ENCODE measurements around the gene CAMKK1.

CAMKK1 gene

DNA sequence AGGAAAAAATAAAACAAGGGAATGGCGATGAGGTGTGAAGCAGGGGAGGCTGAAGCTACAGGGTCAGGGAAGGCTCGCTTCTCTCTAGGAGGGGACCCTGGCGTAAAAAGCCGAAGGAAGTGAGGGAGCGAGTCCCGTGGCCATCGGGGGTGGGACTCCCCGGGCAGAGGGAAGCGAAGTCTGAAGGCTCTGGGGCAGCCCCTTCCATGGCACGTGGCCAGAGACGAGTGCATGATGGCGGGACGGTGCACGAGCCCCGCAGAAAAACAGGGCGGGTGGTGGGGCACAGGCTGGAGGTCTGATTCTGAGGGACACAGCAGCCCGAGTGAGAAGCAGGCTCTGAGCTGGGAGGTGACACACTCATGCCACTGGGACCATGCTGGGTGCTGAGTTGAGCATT is 25.7 kb downstream of the CAMKK1 start:
- TF ChIP-seq, protein P1, sequence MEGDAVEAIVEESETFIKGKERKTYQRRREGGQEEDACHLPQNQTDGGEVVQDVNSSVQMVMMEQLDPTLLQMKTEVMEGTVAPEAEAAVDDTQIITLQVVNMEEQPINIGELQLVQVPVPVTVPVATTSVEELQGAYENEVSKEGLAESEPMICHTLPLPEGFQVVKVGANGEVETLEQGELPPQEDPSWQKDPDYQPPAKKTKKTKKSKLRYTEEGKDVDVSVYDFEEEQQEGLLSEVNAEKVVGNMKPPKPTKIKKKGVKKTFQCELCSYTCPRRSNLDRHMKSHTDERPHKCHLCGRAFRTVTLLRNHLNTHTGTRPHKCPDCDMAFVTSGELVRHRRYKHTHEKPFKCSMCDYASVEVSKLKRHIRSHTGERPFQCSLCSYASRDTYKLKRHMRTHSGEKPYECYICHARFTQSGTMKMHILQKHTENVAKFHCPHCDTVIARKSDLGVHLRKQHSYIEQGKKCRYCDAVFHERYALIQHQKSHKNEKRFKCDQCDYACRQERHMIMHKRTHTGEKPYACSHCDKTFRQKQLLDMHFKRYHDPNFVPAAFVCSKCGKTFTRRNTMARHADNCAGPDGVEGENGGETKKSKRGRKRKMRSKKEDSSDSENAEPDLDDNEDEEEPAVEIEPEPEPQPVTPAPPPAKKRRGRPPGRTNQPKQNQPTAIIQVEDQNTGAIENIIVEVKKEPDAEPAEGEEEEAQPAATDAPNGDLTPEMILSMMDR (IDR thresholded peaks at IDR 0.05): no peak

DNA sequence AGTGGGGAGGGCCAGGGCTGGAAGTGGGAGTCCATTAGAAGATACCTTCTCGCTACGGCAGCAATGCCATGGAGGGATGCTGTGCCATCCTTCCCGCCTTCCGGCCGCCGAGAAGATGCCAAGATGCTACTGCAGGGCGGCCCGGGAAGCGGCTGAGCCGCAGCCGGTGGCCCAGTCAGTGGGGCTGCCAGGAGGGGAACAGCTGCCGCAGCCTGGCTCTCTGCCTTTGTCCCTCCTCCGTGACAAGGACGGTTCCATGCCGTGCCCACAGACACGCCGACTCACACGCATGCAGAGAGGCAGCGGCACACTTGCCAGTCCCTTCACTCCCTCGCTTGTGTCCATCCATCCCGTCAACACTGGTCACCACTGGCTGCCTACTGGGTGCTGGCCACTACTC is 26.6 kb downstream of the CAMKK1 start:
- TF ChIP-seq, protein P1 (IDR thresholded peaks at IDR 0.05): no peak

DNA sequence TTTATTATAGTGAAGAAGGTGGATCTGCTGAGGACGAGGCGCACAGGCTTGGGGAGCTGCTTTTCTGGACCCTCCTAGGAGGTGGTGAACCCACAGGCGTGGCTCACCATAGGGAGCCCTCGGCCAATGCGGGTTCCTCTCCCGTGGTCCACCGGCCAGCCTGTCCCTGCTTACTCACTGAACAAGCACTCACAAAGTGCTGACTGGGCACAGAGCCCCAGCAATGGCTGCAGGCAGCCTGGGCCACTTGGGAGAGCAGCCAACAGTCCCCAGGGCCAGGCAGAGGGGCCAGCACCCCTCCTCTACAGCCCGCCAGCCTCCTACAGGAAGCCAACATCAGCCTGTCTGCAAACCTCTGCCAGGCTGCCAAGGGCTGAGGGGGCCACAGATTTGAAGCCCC is 27.7 kb downstream of the CAMKK1 start:
- TF ChIP-seq, protein P1 (IDR thresholded peaks at IDR 0.05): no peak

DNA sequence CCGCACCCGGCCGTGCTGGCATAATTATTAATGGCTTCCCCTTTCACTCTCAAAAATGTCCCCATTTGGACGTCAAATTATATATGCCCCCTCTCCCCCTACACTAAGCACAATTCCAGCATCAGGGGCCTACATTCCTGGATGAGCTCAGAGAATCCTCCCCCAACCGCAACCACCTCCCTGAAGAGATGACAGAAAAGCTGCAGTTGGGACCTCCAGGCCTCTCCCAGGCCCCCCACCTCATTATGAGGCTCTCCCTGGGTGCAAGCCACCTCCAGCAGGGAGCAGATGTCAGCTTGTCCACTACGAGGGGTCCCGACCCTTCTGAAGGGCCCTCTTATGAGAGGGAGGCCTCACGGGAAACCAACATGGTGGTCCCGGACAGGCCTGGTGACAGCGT is 28.3 kb downstream of the CAMKK1 start:
- TF ChIP-seq, protein P1 (IDR thresholded peaks at IDR 0.05): no peak

DNA sequence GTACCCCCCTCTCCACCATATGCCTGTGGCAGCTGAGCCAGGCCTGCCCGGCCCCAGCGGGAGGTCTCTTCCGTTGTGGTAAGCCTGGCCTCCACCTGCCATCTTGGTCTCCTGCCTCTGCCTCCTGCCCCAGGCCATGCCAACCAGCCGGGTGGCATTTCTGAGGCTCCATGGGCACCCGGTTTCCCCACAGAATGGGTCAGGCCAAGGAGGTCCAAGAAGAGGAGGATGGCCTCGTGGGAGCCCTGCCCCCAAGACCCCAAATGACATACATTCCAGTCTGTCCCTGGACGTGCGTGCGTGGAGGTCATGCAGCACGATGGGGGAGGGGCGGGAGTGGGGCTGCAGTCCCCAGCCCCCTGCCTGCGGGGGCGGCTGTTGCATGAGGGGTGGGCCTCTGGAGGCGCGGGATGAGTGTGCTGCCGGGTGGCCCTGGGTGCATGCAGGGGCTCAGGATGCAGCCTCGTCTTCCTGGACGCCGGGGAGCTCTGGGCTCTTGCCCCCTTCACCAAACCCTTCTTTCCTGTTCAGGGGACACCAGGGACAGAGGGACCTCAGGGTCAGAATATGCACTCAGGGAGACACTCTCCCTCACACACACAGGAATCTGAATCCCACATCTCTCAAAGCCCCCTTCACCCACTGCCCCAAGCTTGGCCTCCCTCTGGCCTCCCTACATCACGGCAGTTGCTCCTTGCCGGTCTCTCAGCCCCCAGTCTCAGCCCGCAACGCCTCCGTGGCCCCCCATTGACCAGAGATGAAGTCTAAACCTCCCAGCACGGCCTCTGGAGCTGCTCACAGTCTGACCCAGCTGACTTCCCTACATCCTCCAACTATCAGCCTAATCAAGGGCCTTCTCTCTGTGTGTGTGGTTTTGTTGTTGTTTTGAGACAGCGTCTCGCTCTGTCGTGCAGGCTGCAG is 30.8 kb downstream of the CAMKK1 start:
- TF ChIP-seq, protein P1 (IDR thresholded peaks at IDR 0.05): no peak

DNA sequence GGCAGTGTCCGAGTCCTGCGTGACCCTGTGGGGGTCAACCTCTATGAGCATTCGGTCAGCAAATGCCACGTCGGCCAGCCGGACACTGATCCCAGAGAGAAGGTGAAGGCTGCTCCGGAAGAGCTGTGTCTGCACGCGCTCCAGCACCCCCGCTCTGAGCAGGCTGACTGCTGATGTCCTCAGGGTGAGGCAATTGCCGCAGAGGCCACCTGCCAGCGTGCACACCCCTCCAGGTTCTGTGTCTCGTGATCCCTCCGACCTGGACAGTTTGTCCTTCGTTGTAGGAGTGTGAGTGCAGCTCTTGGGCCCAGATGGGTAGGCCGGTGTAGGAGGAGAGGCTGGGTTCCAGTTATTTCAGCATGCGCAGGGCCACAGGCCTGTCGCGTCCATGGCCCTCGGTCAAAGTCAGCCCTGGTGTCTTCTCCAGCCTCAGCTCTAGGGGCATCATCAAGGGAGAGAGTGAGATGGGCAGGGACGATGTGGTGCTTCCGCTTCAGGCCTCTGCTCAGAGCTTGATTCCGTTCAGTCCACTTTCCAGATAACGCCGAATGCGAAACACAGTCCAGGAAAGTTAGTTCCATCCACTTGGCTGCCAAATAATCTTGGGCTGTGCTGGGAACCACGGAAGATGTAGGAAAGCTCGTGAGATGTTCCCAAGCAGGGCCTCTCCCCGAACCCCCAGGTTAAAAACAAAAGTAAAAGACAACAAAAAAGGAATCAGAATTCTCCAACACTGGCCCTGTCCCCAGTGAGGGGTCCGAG is 31.7 kb downstream of the CAMKK1 start:
- TF ChIP-seq, protein P1 (IDR thresholded peaks at IDR 0.05): no peak

DNA sequence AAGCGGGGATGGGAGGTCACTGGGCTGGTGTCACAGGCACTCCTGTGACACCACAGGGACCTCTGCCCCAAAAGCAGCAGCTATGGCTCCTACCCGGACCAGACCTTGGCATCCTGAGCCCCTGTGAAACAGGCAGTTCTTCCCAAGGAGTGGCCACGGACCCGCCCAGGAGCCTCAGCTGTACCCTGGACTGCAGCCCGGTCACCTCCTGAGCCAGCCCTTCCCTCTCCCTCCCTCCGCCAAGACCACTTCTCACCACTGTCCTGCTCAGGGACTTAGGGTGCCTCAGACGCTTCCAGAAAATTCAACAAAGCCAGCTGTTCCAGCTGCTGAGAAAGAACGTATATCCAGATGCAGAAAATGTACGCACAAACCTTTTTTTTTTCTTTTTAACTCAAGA is 32.9 kb downstream of the CAMKK1 start:
- TF ChIP-seq, protein P1 (IDR thresholded peaks at IDR 0.05): no peak
